GM13977 (cell line): ENCODE results near the gene TH.

ENCODE experiments used
- DNase-seq: peaks from one replicate; pipeline ENCODE4 v3.0.0; 2012; ENCODE audit warnings: low spot score
- in situ Hi-C: fragments of 300-500 bp; cut with MboI; formaldehyde crosslinking; loops from one replicate; pipeline ENCODE4 v1.12.0; 2022; ENCODE audit warnings: low sequenced_read_pairs, low pct_unique_long_range_greater_than_20kb, mixed read lengths, inconsistent platforms; ENCODE audit not compliant: unreplicated experiment
- TF ChIP-seq, protein P1 (sequence below): IDR thresholded peaks from 2 replicates; pipeline ENCODE4 v1.5.1; 2012; ENCODE audit warnings: mild to moderate bottlenecking, control low read depth; ENCODE audit not compliant: insufficient read depth; ENCODE audit errors: extremely low read depth, missing control alignments

The TH gene

GRCh38 chr11:2137202-2138067 lies 34.2 kb downstream of the TH start:
- no peak for DNase-seq
- TF ChIP-seq, protein P1, sequence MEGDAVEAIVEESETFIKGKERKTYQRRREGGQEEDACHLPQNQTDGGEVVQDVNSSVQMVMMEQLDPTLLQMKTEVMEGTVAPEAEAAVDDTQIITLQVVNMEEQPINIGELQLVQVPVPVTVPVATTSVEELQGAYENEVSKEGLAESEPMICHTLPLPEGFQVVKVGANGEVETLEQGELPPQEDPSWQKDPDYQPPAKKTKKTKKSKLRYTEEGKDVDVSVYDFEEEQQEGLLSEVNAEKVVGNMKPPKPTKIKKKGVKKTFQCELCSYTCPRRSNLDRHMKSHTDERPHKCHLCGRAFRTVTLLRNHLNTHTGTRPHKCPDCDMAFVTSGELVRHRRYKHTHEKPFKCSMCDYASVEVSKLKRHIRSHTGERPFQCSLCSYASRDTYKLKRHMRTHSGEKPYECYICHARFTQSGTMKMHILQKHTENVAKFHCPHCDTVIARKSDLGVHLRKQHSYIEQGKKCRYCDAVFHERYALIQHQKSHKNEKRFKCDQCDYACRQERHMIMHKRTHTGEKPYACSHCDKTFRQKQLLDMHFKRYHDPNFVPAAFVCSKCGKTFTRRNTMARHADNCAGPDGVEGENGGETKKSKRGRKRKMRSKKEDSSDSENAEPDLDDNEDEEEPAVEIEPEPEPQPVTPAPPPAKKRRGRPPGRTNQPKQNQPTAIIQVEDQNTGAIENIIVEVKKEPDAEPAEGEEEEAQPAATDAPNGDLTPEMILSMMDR, result no peak
- in situ Hi-C loops, result no loop called here

DNA sequence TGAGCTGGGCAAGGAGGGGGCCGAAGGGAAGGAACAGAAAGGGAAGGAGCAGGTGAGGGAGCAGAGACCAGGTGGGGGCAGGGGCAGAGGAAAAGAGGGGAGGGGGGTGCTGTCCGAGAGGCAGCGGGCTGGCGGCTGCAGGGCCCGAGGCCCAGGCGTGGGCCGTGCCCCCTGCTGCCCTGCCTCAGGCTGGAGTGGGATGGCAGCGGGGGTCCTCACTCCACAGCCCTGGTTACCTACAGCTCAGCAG lies 34.7 kb downstream of the TH start:
- in situ Hi-C loops, result no loop called here
- DNase-seq, result no peak
- TF ChIP-seq, protein P1, result no peak

GRCh38 chr11:2136209-2136951 lies 35.2 kb downstream of the TH start:
- TF ChIP-seq, protein P1, result no peak
- no peak for DNase-seq
- in situ Hi-C loops, result no loop called here

GRCh38 chr11:2135648-2136201 lies 35.9 kb downstream of the TH start:
- in situ Hi-C loops, result no loop called here
- TF ChIP-seq, protein P1, result no peak
- DNase-seq, result no peak

- in situ Hi-C loops, result no loop called here
- TF ChIP-seq, protein P1, result no peak
- no peak for DNase-seq
Measured at GRCh38 chr11:2135018-2135569, 36.5 kb downstream of the TH start.
